OCI-LY3 (cell line): Measurements from ENCODE around the gene SLFNL1.

ENCODE experiments used
- H2AFZ ChIP-seq: fragments of 200-600, 300-600 bp; shearing (Covaris generic); 2 replicates; pipeline ENCODE4 v1.6.0; 2014; ENCODE audit warnings: antibody characterized with exemption, low read depth, low read length
- H3K27ac ChIP-seq: fragments of 200-600, 300-600 bp; sonication (generic); 2 replicates; pipeline ENCODE4 v1.5.1; 2014; ENCODE audit warnings: mild to moderate bottlenecking, low read length, moderate library complexity, mixed read lengths
- H3K27me3 ChIP-seq: fragments of 200-600, 300-600 bp; sonication (generic); 2 replicates; pipeline ENCODE4 v1.6.1; 2014; ENCODE audit warnings: low read depth, low read length, mixed read lengths
- H3K36me3 ChIP-seq: fragments of 200-600, 300-600 bp; sonication (generic); replicated peaks from 2 replicates; pipeline ENCODE3; 2014; ENCODE audit warnings: low read depth, low read length, mixed read lengths
- H3K4me1 ChIP-seq: fragments of 300-600, 200-600 bp; sonication (generic); 2 replicates; pipeline ENCODE4 v1.6.1; 2014; ENCODE audit warnings: low read length, mixed read lengths
- H3K4me2 ChIP-seq: fragments of 200-600, 300-600 bp; sonication (generic); 2 replicates; pipeline ENCODE4 v1.6.1; 2014; ENCODE audit warnings: low read length, mixed read lengths
- H3K4me3 ChIP-seq: fragments of 300-600, 200-600 bp; sonication (generic); 2 replicates; pipeline ENCODE4 v1.5.1; 2014; ENCODE audit warnings: antibody characterized with exemption, mild to moderate bottlenecking, low read length, moderate library complexity
- H3K79me2 ChIP-seq: fragments of 300-600, 200-600 bp; shearing (Covaris generic); 2 replicates; pipeline ENCODE4 v1.6.1; 2014; ENCODE audit warnings: mild to moderate bottlenecking, low read length, mixed read lengths
- H3K9ac ChIP-seq: fragments of 300-600, 200-600 bp; shearing (Covaris generic); 2 replicates; pipeline ENCODE4 v1.6.0; 2014; ENCODE audit warnings: mild to moderate bottlenecking, low read length, moderate library complexity
- H3K9me3 ChIP-seq: fragments of 200-600, 300-600 bp; shearing (Covaris generic); 2 replicates; pipeline ENCODE4 v1.6.1; 2014; ENCODE audit warnings: low read length, mixed read lengths; ENCODE audit not compliant: insufficient read depth
- H4K20me1 ChIP-seq: fragments of 200-600, 300-600 bp; sonication (generic); 2 replicates; pipeline ENCODE4 v1.6.1; 2016; ENCODE audit warnings: low read length, mixed read lengths; ENCODE audit not compliant: insufficient read depth
- EZH2phosphoT487 ChIP-seq: fragments of 200-600 bp; shearing (Covaris generic); IDR thresholded peaks from 2 replicates; pipeline ENCODE4 v1.6.1; 2018; ENCODE audit warnings: antibody characterized with exemption, mixed run types, low read depth
- TF ChIP-seq, protein P1 (sequence below): fragments of 200-600, 300-600 bp; sonication (generic); IDR thresholded peaks from 2 replicates; pipeline ENCODE4 v1.5.1; 2014; ENCODE audit warnings: antibody characterized with exemption, low read length, low read depth

SLFNL1 gene

DNA sequence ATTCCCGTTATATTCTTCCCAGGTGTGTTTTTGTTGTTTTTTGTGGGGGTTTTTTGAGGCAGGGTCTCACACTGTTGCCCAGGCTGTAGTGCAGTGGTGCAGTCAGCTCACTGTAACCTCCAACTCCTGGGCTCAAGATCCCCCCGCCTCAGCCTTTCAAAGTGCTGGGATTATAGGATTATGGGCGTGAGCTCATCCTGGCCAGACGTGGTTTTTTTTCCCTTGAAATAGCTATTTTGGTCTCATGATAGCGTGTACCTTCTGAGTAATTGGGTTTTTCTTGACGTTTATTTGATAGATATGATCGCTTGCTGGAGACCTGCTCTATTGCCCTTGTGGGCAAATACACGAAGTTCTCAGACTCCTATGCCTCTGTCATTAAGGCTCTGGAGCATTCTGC lies 24.4 kb downstream of the SLFNL1 start:
- no peaks in the 10 kb centered on the region for H4K20me1 ChIP-seq
- H3K36me3 ChIP-seq = peaks cover 46% of the 10 kb centered on the region

DNA sequence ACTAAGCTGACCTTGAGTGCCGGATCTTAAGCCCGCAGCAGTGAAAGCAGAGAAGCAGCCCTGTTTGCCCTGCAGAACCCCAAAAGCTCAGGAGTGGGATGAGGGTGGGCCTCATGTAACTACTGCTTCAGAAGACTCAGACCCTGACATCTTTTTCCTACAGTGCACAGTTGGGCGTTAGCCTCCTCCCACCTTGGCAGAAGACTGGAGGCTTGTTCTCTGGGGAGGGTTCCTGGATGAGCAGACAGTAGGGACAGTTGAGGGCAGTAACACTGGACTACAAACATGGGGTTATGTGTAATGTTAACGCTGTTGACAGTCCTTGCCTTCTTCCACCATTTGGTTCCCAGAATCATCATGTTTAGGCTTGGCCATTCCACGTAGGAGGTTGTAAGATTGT lies 32.5 kb downstream of the SLFNL1 start:
- Histone ChIP-seq H3K4me3 (no peak overlapping the region), H3K9ac (no peak overlapping the region), H3K4me2 (no peak overlapping the region), H2AFZ (no peak overlapping the region), H3K27me3 (no peaks in the 10 kb centered on the region), H3K79me2 (peaks cover 34% of the 10 kb centered on the region), H3K4me1 (no peaks in the 10 kb centered on the region), H3K36me3 (peaks cover 76% of the 10 kb centered on the region), H3K27ac (no peak overlapping the region), H3K9me3 (no peaks in the 10 kb centered on the region), H4K20me1 (no peaks in the 10 kb centered on the region)
- TF ChIP-seq, protein P1, sequence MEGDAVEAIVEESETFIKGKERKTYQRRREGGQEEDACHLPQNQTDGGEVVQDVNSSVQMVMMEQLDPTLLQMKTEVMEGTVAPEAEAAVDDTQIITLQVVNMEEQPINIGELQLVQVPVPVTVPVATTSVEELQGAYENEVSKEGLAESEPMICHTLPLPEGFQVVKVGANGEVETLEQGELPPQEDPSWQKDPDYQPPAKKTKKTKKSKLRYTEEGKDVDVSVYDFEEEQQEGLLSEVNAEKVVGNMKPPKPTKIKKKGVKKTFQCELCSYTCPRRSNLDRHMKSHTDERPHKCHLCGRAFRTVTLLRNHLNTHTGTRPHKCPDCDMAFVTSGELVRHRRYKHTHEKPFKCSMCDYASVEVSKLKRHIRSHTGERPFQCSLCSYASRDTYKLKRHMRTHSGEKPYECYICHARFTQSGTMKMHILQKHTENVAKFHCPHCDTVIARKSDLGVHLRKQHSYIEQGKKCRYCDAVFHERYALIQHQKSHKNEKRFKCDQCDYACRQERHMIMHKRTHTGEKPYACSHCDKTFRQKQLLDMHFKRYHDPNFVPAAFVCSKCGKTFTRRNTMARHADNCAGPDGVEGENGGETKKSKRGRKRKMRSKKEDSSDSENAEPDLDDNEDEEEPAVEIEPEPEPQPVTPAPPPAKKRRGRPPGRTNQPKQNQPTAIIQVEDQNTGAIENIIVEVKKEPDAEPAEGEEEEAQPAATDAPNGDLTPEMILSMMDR = no peak
- no peak for TF ChIP-seq EZH2phosphoT487

More for the DNA sequence above, 24.4 kb downstream of the SLFNL1 start:
- no peak for TF ChIP-seq EZH2phosphoT487
- TF ChIP-seq, protein P1 = no peak
- H3K4me3 ChIP-seq = no peak overlapping the region
- H3K27ac ChIP-seq = no peak overlapping the region
- H3K9me3 ChIP-seq = no peaks in the 10 kb centered on the region
- H3K9ac ChIP-seq = no peak overlapping the region
- H3K4me1 ChIP-seq = peaks cover 4% of the 10 kb centered on the region
- H3K4me2 ChIP-seq = no peak overlapping the region
- no peak overlapping the region for H2AFZ ChIP-seq
- peaks cover 18% of the 10 kb centered on the region for H3K79me2 ChIP-seq
- no peaks in the 10 kb centered on the region for H3K27me3 ChIP-seq

DNA sequence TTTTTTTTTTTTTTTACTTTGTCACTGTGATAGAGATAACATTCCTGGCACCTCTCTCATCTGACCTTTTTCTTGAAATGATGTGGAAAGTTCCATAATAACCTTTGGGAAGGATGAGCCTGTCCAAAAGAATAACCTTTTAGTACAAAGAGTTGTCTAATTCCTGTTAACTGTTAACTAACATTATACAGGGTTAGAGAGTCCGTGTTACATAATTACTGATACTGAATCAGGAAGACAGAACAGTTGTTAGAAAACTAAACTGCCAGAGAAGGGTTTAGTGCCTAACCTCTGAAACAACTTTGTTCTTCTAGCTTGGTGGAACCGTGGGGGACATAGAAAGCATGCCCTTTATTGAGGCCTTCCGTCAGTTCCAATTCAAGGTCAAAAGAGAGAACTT lies 33.2 kb downstream of the SLFNL1 start:
- Histone ChIP-seq H3K27ac (no peak overlapping the region), H3K36me3 (peaks cover 79% of the 10 kb centered on the region)

DNA sequence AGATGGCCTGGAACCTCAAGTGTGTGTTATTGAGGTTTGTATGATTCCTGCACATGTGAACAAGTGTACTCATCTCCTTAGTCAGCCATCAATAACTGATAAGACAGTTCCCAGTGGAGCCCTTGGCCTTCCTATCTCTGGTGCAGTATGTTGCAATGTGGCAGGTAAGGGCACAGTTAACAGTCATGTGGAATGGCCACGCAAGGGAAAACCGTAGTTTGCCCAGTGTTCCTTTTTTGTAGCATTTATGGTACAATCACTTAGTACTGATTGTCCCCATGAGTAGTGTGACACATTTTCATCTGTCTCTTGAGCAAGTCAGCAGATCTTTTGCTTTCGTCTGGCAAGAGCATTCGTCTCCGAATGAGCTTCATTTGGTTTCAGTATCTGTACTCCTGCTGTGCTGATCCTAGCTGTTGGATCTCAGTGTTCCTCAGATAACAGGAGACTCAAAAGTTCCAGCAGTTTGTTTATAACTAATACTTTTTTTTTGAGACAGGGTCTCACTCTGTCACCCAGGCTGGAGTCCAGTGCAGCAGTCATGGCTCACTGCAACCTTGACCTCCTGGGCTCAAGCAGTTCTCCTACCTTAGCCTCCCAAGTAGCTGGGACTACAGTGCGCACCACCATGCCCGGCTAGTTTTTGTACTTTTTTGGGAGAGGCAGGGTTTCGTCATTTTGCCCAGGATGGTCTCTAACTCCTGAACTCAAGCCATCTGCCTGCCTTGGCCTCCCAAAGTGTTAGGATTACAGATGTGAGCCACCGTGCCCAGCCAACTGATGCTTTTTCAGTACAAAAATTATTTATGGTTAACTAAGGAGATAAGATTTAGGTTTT lies 33.9 kb downstream of the SLFNL1 start:
- no peaks in the 10 kb centered on the region for H3K9me3 ChIP-seq
- no peak overlapping the region for H3K4me2 ChIP-seq
- H3K79me2 ChIP-seq = peaks cover 48% of the 10 kb centered on the region
- H3K27me3 ChIP-seq = no peaks in the 10 kb centered on the region
- H2AFZ ChIP-seq = no peak overlapping the region
- H3K9ac ChIP-seq = no peak overlapping the region
- H3K4me3 ChIP-seq = no peak overlapping the region
- no peak for TF ChIP-seq EZH2phosphoT487
- TF ChIP-seq, protein P1 = no peak
- H4K20me1 ChIP-seq = peaks cover 3% of the 10 kb centered on the region; the same call in 1 of the 2 replicates
- H3K27ac ChIP-seq = no peak overlapping the region
- H3K4me1 ChIP-seq = no peaks in the 10 kb centered on the region
- peaks cover 85% of the 10 kb centered on the region for H3K36me3 ChIP-seq

More for the DNA sequence above, 33.2 kb downstream of the SLFNL1 start:
- Histone ChIP-seq H2AFZ (no peak overlapping the region), H3K4me1 (no peaks in the 10 kb centered on the region), H3K4me2 (no peak overlapping the region), H3K4me3 (no peak overlapping the region), H3K79me2 (peaks cover 42% of the 10 kb centered on the region), H3K9ac (no peak overlapping the region), H3K9me3 (no peaks in the 10 kb centered on the region), H3K27me3 (no peaks in the 10 kb centered on the region), H4K20me1 (no peaks in the 10 kb centered on the region)
- TF ChIP-seq, protein P1 = no peak
- no peak for TF ChIP-seq EZH2phosphoT487
